ENCODE results near the gene KIF13A. TPM values are rescaled to one million over a fixed set of nuclear protein-coding genes. Genes with fewer than 3 reads are reported as not detected.

The KIF13A gene
- polyA plus RNA-seq, 1 experiment, result 57.7 TPM

- Histone ChIP-seq H3K27ac (ENCODE audit: low read depth, low read length) (no peak overlapping the region), H3K9me3 (ENCODE audit: control insufficient read depth, insufficient read depth, low read length) (peaks cover 3% of the 10 kb centered on the region; the same call in 1 of the 2 replicates), H3K4me3 (ENCODE audit: low read depth, low read length) (no peak overlapping the region), H3K27me3 (ENCODE audit: control insufficient read depth, insufficient read depth, low read length) (no peaks in the 10 kb centered on the region)
- no peak for DNase-seq (ENCODE audit: low read depth, low spot score)
- ChIA-PET POLR2A (interaction anchor here (0.7 kb wide), 1 partner anchor 10 kb away, joined by 4 read pairs; no protein-coding TSS in a partner anchor), CTCF (interaction anchor here (0.8 to 1.0 kb wide), 2 partner anchors 12 to 456 kb away, joined by 3 to 4 read pairs; no protein-coding TSS in a partner anchor)
- TF ChIP-seq, protein P1, sequence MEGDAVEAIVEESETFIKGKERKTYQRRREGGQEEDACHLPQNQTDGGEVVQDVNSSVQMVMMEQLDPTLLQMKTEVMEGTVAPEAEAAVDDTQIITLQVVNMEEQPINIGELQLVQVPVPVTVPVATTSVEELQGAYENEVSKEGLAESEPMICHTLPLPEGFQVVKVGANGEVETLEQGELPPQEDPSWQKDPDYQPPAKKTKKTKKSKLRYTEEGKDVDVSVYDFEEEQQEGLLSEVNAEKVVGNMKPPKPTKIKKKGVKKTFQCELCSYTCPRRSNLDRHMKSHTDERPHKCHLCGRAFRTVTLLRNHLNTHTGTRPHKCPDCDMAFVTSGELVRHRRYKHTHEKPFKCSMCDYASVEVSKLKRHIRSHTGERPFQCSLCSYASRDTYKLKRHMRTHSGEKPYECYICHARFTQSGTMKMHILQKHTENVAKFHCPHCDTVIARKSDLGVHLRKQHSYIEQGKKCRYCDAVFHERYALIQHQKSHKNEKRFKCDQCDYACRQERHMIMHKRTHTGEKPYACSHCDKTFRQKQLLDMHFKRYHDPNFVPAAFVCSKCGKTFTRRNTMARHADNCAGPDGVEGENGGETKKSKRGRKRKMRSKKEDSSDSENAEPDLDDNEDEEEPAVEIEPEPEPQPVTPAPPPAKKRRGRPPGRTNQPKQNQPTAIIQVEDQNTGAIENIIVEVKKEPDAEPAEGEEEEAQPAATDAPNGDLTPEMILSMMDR (IDR thresholded peaks at IDR 0.05; ENCODE audit: low read depth, low read length), result no peak
These were observed 52.0 kb downstream of the KIF13A start for GRCh38 chr6:17935188-17936149.

DNA sequence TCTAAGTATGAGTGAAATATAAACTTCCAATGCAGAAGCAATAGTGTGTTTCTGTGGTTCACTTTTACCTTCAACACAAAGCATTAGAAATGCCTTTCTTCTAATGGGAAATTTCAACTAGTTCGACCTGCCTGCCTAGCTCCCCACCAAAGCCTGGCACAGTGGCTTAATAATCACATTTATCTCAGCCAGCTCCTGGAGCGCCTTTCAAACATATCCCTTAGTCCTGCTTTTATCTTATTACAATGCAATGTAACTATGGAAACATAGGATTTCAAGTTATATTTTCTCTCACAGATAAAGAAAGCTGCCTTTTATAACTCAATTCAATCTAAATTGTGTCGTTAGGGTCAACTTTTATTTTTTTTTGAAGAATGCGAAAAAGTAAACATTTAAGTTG lies 53.7 kb downstream of the KIF13A start:
- Histone ChIP-seq H3K27me3 (ENCODE audit: control insufficient read depth, insufficient read depth, low read length) (no peaks in the 10 kb centered on the region), H3K4me3 (ENCODE audit: low read depth, low read length) (no peak overlapping the region), H3K9me3 (ENCODE audit: control insufficient read depth, insufficient read depth, low read length) (no peaks in the 10 kb centered on the region), H3K27ac (ENCODE audit: low read depth, low read length) (no peak overlapping the region)
- TF ChIP-seq, protein P1 (IDR thresholded peaks at IDR 0.05; ENCODE audit: low read depth, low read length), result no peak
- ChIA-PET POLR2A (no interaction called here), CTCF (no interaction called here)
- no peak for DNase-seq (ENCODE audit: low read depth, low spot score)

DNA sequence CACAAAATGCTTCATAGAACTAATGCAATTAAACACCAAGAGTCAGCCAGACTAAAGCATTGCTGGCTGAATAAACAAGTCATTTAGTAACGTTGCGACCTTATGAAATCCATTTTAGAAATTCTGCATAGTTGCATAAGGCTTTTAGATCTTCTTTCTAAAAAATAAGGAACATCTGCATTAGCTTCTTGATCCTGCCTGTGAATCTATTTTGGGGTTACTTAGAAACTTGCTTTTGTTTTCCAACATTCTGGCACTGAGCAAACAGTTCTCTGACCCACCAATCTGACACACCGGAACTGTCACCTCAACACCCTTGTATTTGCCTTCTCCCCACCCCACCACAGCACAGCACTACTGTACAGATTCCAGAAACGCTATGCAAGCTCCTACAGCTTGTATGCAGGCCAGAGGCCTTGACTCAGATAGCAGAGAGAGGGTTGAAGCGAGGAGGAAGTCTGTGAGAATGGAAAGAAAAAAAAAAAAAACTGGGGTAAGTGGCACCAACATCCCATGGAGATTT lies 55.0 kb downstream of the KIF13A start:
- Histone ChIP-seq H3K9me3 (ENCODE audit: control insufficient read depth, insufficient read depth, low read length) (no peaks in the 10 kb centered on the region), H3K27me3 (ENCODE audit: control insufficient read depth, insufficient read depth, low read length) (no peaks in the 10 kb centered on the region), H3K27ac (ENCODE audit: low read depth, low read length) (peak overlapping the region; percentile 57), H3K4me3 (ENCODE audit: low read depth, low read length) (no peak overlapping the region)
- ChIA-PET CTCF (interaction anchor here (0.7 kb wide), 1 partner anchor 9 kb away, joined by 4 read pairs; no protein-coding TSS in a partner anchor), POLR2A (interaction anchor here (0.7 to 1.0 kb wide), 4 partner anchors 43 to 115 kb away, joined by 3 to 6 read pairs (median 3); no protein-coding TSS in a partner anchor)
- peak; percentile 73 for DNase-seq (ENCODE audit: low read depth, low spot score)
- TF ChIP-seq, protein P1 (IDR thresholded peaks at IDR 0.05; ENCODE audit: low read depth, low read length), result no peak

DNA sequence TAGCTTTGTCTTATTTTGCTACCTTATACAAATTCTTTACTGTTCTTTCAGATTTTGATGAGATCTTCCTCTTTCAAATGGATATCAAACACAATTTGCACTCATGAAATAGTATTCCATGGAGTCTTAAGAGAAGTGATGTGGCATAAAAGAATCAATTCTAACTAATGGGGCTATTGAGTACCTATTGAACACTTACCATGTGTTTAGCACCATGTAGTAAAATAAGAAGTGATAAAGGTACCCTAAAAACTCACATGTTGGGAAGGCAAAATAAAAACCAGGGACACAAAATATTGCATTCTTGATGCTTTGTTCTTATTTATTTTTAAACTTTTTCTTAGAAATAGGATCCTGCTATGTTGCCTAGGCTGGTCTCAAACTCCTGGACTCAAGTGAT lies 56.2 kb downstream of the KIF13A start:
- Histone ChIP-seq H3K4me3 (ENCODE audit: low read depth, low read length) (no peak overlapping the region), H3K27me3 (ENCODE audit: control insufficient read depth, insufficient read depth, low read length) (no peaks in the 10 kb centered on the region), H3K9me3 (ENCODE audit: control insufficient read depth, insufficient read depth, low read length) (no peaks in the 10 kb centered on the region), H3K27ac (ENCODE audit: low read depth, low read length) (no peak overlapping the region)
- DNase-seq (ENCODE audit: low read depth, low spot score), result no peak
- ChIA-PET CTCF (no interaction called here), POLR2A (no interaction called here)
- TF ChIP-seq, protein P1 (IDR thresholded peaks at IDR 0.05; ENCODE audit: low read depth, low read length), result no peak
